ENCODE measurements around the gene LEMD3. TPM values are rescaled to one million over a fixed set of nuclear protein-coding genes. Genes with fewer than 3 reads are reported as not detected.

Gene LEMD3
- total and polyA plus RNA-seq, 2 of the 8 experiments (the other 6 are each of a cell fraction or from before 2014, with no cell fraction given): 5.8 to 33.2 TPM

GRCh38 chr12:65164244-65164643 lies 5.1 kb upstream of the LEMD3 start:
- Histone ChIP-seq H3K23ac (ENCODE audit: insufficient read length) (no peak overlapping the region), H3K79me1 (ENCODE audit: low read depth, low read length) (no peaks in the 10 kb centered on the region), H2BK12ac (ENCODE audit: low read depth, low read length) (no peak overlapping the region), H3K4me3 (ENCODE audit: extremely low read depth in 1 of 4, insufficient read depth in 2 of 4, low read depth in 3 of 4, low read length in 4 of 4) (no peak overlapping the region), H3K9me3 (ENCODE audit: insufficient read depth in 2 of 2, low read depth in 1 of 2, low read length in 1 of 2) (no peaks in the 10 kb centered on the region), H3K79me2 (ENCODE audit: control insufficient read depth in 1 of 2, insufficient read depth in 2 of 2, low read length in 2 of 2) (no peaks in the 10 kb centered on the region), H2BK20ac (ENCODE audit: low read length) (no peak overlapping the region), H2BK120ac (replicated peaks; ENCODE audit: low read depth, low read length) (no peak overlapping the region), H3K18ac (ENCODE audit: extremely low read depth, low read length) (no peak overlapping the region), H4K20me1 (replicated peaks in 1 of 2; ENCODE audit: control insufficient read depth in 1 of 2, insufficient read depth in 2 of 2, low read length in 2 of 2) (no peaks in the 10 kb centered on the region), H3K4me1 (replicated peaks in 1 of 4; ENCODE audit: control insufficient read depth in 3 of 4, insufficient read depth in 4 of 4, low read length in 3 of 4) (no peaks in the 10 kb centered on the region), H2BK15ac (ENCODE audit: low read length) (no peak overlapping the region), H3K9ac (replicated peaks in 1 of 4; ENCODE audit: extremely low read depth in 1 of 4, low read depth in 3 of 4, low read length in 3 of 4) (no peak overlapping the region), H4K91ac (replicated peaks; ENCODE audit: insufficient read length, low read length) (no peak overlapping the region), H4K8ac (ENCODE audit: extremely low read depth, insufficient read depth, low read length) (no peak overlapping the region), H4K5ac (ENCODE audit: insufficient read length, low read depth, low read length) (no peak overlapping the region), H3K14ac (ENCODE audit: insufficient read length) (no peak overlapping the region), H3K4ac (replicated peaks; ENCODE audit: insufficient read length, low read depth, low read length) (no peak overlapping the region), H2AK5ac (ENCODE audit: low read depth, low read length) (no peak overlapping the region), H2BK5ac (ENCODE audit: low read depth, low read length) (no peak overlapping the region), H3K56ac (replicated peaks; ENCODE audit: insufficient read length, low read depth, low read length) (no peak overlapping the region), H3K4me2 (ENCODE audit: insufficient read depth in 1 of 2, low read depth in 2 of 2, low read length in 2 of 2) (no peak overlapping the region), H3K27ac (ENCODE audit: low read depth, low read length) (no peak overlapping the region), H3K27me3 (replicated peaks in 1 of 4; ENCODE audit: control insufficient read depth in 3 of 4, extremely low read depth in 1 of 4, insufficient read depth in 3 of 4, low read length in 3 of 4) (peaks cover 0 to 6% (median 0%) of the 10 kb centered on the region in 4 experiments; a peak in 3 of 7 replicates), H2AFZ (ENCODE audit: low read length) (no peak overlapping the region), H3K36me3 (ENCODE audit: control insufficient read depth in 2 of 4, insufficient read depth in 4 of 4, low read length in 3 of 4) (no peaks in the 10 kb centered on the region), H3K23me2 (ENCODE audit: low read depth, low read length) (no peaks in the 10 kb centered on the region)
- ChIA-PET CTCF (ENCODE audit: partially characterized antibody) (interaction anchor here (0.9 to 2.2 kb wide), 3 partner anchors 11 to 274 kb away, joined by 3 to 8 read pairs (median 4); no protein-coding TSS in a partner anchor), POLR2A (ENCODE audit: partially characterized antibody) (no interaction called here)
- DNase-seq (ENCODE audit: low read depth in 1 of 2, low spot score in 2 of 2): no peak
- 82% methylated on average over 2 of the region's 2 CpGs; no CpG with 5 or more reads in 1 of the 2 experiments for WGBS, 2 experiments (ENCODE audit: extremely low coverage in 1 of 2, insufficient coverage in 1 of 2, insufficient read length in 1 of 2, insufficient replicate concordance in 2 of 2, low coverage in 1 of 2, low lambda C conversion rate in 2 of 2, missing lambda C conversion rate in 1 of 2)
- FAIRE-seq: no peak
- TF ChIP-seq SAP30 (IDR thresholded peaks at IDR 0.05; ENCODE audit: insufficient read depth, insufficient replicate concordance, low read length): no peak
- TF ChIP-seq HDAC6 (IDR thresholded peaks at IDR 0.05; ENCODE audit: low read depth, low read length): no peak

All from H1 (cell line).